Natural killer cell (primary cell): ENCODE results near the gene UBE2C. TPM values are rescaled to one million over a fixed set of nuclear protein-coding genes. Genes with fewer than 3 reads are reported as not detected.

Source experiments
- ATAC-seq, 3 donors: fragments of 150-1000 bp in 2 of 3; fragments of 200-7000 bp in 1 of 3; cut with Tn5 transposase; 1 replicate in 1 of 3; 2 replicates in 2 of 3; pipeline ENCODE4 v1.10.0; 2021; ENCODE audit warnings: mild to moderate bottlenecking in 2 of 3, moderate library complexity in 2 of 3
- DNase-seq, 2 donors: peaks; one replicate each; pipeline versions ENCODE4 v3.0.0 to v3.0.0-alpha.2; 2013 to 2021; ENCODE audit warnings: mixed read lengths in 1 of 2
- H3K27ac ChIP-seq: one replicate; pipeline ENCODE4 v1.5.1; 2013; ENCODE audit warnings: mild to moderate bottlenecking, low read length
- H3K27me3 ChIP-seq: one replicate; pipeline ENCODE4 v1.6.1; 2013; ENCODE audit warnings: low read length; ENCODE audit not compliant: control insufficient read depth, insufficient read depth
- H3K36me3 ChIP-seq: one replicate; pipeline ENCODE4 v1.6.1; 2013; ENCODE audit warnings: low read length; ENCODE audit not compliant: control insufficient read depth, insufficient read depth
- H3K4me1 ChIP-seq: one replicate; pipeline ENCODE4 v1.6.1; 2013; ENCODE audit warnings: low read length; ENCODE audit not compliant: control insufficient read depth, insufficient read depth
- H3K4me3 ChIP-seq: one replicate; pipeline ENCODE4 v1.5.1; 2013; ENCODE audit warnings: low read length
- H3K9me3 ChIP-seq: one replicate; pipeline ENCODE4 v1.6.1; 2013; ENCODE audit warnings: low read length; ENCODE audit not compliant: control insufficient read depth, insufficient read depth
- H3K27ac Mint-ChIP-seq, 2 donors: one replicate each; pipeline ENCODE4 v1.8.0; 2022; ENCODE audit warnings: mild to moderate bottlenecking in 2 of 2, mixed read lengths in 2 of 2, moderate library complexity in 1 of 2
- H3K27me3 Mint-ChIP-seq, 2 donors: one replicate each; pipeline ENCODE4 v1.8.0; 2022; ENCODE audit warnings: low read depth in 2 of 2, mixed read lengths in 2 of 2
- H3K36me3 Mint-ChIP-seq: one replicate; pipeline ENCODE4 v1.8.0; 2022; ENCODE audit warnings: mixed read lengths
- H3K4me1 Mint-ChIP-seq, 2 donors: one replicate each; pipeline ENCODE4 v1.8.0; 2022; ENCODE audit warnings: mixed read lengths in 2 of 2
- H3K4me3 Mint-ChIP-seq: one replicate; pipeline ENCODE4 v1.8.0; 2022; ENCODE audit warnings: mild to moderate bottlenecking, moderate library complexity, mixed read lengths
- H3K9me3 Mint-ChIP-seq, 2 donors: one replicate each; pipeline ENCODE4 v1.8.0; 2022; ENCODE audit warnings: mixed read lengths in 2 of 2
- CTCF ChIP-seq: fragments of 200-600 bp; IDR thresholded peaks from one replicate; pipeline ENCODE4 v1.8.0; 2022; ENCODE audit warnings: antibody characterized with exemption
- WGBS: methylation state at CpG from one replicate; pipeline ENCODE4 v1.1.7; 2013; ENCODE audit warnings: missing lambda C conversion rate; ENCODE audit not compliant: insufficient coverage; 5-methylcytosine and 5-hydroxymethylcytosine counted together
- intact Hi-C: fragments of 100-400 bp; cut with micrococcal nuclease; formaldehyde crosslinking; loops from one replicate; pipeline ENCODE4 v1.14.2; 2022
- total RNA-seq, 4 donors: library from RNA; stranded (reverse); fragments of 120-200 nt in 1 of 4; gene quantifications; one replicate each; pipeline versions ENCODE4 v1.2.3 to v1.2.4, GENCODE V29; 2013 to 2022

Gene UBE2C
- total RNA-seq, 3 donors from 2014 or later (not counting 1 experiment from before 2014, with no cell fraction given) = 0.54 to 3.2 TPM; not detected in 1

DNA sequence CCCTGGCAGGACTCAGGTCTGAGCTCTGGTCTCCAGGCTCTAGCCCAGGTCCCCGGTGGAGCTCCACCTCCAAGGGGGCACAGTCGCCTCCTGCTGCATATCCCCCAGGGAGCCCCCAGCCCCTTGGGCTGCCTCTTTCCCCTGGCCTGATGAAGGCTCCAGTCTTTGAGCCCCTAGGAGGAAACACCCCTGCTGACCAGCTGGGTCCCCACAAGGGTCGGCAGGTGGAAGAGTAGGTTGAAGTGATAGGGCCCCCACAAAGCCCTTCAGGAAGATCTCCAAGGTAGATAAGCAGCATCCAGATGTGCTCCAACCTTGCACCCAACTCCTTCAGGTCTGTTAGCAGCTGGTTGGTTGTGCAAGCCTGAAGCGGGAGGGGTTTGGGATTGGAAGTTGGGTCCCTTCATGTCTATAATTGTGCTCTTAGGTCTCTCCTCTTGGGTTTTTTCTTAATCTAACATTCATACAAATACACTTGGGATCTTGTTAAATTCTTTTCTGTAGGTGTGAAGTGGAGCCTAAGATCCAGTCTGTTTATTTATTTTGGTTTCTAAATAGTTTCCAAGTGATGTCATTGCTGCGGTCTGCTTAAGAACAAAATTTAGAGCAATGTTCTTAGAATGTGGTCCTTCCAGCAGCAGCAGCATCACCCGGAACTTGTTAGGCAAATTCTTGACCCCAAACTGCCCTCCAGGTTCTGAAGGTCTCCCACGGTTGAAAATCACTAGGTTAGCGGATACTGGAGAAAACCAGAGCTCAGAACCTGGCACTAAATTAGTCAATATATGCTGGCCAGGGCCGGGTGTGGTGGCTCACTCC lies 5.1 kb downstream of the UBE2C start:
- Histone ChIP-seq H3K36me3 (no peaks in the 10 kb centered on the region), H3K9me3 (no peaks in the 10 kb centered on the region), H3K27ac (no peak overlapping the region), H3K4me3 (no peak overlapping the region), H3K27me3 (peaks cover under 1% of the 10 kb centered on the region), H3K4me1 (peaks cover 8% of the 10 kb centered on the region)
- H3K4me3 Mint-ChIP-seq = no peak overlapping the region
- no peak for DNase-seq
- no peak overlapping the region for H3K27ac Mint-ChIP-seq
- H3K36me3 Mint-ChIP-seq = no peaks in the 10 kb centered on the region
- no peak for TF ChIP-seq CTCF
- WGBS = 85% methylated on average over 8 of the region's 9 CpGs
- no peak for ATAC-seq
- H3K4me1 Mint-ChIP-seq = peaks cover 8 to 9% of the 10 kb centered on the region in 2 donors
- no peaks in the 10 kb centered on the region for H3K9me3 Mint-ChIP-seq
- H3K27me3 Mint-ChIP-seq = peaks cover 8 to 14% of the 10 kb centered on the region in 2 donors
- intact Hi-C loops = no loop called here

DNA sequence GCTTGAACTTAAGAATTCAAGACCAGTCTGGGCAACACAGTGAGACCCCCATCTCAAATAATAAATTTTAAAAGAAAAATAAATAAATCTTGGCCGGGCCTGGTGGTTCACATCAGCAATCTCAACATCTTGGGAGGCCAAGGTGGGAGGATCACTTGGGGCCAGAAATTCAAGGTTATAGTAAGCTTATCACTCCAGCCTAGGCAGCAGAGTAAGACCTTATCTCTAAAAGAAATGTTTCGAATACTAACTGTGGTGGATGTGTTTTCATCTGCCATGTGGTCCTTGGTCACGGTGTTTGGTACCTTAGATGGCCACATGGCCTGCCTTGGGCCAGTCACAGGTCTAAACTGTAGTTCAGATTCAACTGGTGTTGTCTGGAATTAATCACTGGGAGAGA lies 5.8 kb downstream of the UBE2C start:
- WGBS = 83% methylated on average over 3 of the region's 3 CpGs
- Mint-ChIP-seq H3K4me3 (no peak overlapping the region), H3K36me3 (no peaks in the 10 kb centered on the region), H3K9me3 (no peaks in the 10 kb centered on the region), H3K4me1 (peaks cover 2 to 6% of the 10 kb centered on the region in 2 donors), H3K27me3 (peaks cover 14 to 19% of the 10 kb centered on the region in 2 donors), H3K27ac (no peak overlapping the region)
- H3K27me3 ChIP-seq = peaks cover 5% of the 10 kb centered on the region
- H3K36me3 ChIP-seq = no peaks in the 10 kb centered on the region
- peaks cover 7% of the 10 kb centered on the region for H3K4me1 ChIP-seq
- no peak for DNase-seq
- no peaks in the 10 kb centered on the region for H3K9me3 ChIP-seq
- no peak for TF ChIP-seq CTCF
- intact Hi-C loops = no loop called here
- H3K27ac ChIP-seq = no peak overlapping the region
- H3K4me3 ChIP-seq = no peak overlapping the region
- ATAC-seq = no peak

DNA sequence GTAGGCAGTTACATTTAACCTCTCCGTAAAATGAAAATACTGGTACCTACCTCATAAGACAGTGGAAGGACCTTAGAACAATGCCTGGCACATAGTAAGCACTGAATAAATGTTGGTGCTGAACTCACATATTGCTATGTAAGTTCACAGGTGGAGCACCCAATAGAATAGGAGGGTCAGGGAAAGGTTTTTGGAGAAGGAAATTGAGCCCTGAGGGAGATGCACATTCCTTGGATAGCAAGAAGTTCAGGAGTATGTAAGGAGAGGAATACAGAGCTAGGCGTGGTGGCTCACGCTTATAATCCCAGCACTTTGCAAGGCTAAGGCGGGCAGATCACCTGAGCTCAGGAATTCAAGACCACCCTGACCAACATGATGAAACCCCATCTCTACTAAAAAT lies 7.0 kb downstream of the UBE2C start:
- H3K27ac Mint-ChIP-seq = no peak overlapping the region
- H3K9me3 ChIP-seq = no peaks in the 10 kb centered on the region
- H3K27me3 ChIP-seq = peaks cover 12% of the 10 kb centered on the region
- TF ChIP-seq CTCF = no peak
- DNase-seq = no peak
- no peaks in the 10 kb centered on the region for H3K9me3 Mint-ChIP-seq
- H3K4me1 ChIP-seq = peaks cover 15% of the 10 kb centered on the region
- peaks cover 2% of the 10 kb centered on the region for H3K36me3 ChIP-seq
- no peak for ATAC-seq
- peaks cover 24 to 32% of the 10 kb centered on the region in 2 donors for H3K27me3 Mint-ChIP-seq
- peaks cover 7 to 11% of the 10 kb centered on the region in 2 donors for H3K4me1 Mint-ChIP-seq
- no peak overlapping the region for H3K4me3 ChIP-seq
- 95% methylated on average over 4 of the region's 4 CpGs for WGBS
- H3K4me3 Mint-ChIP-seq = no peak overlapping the region
- H3K27ac ChIP-seq = no peak overlapping the region
- H3K36me3 Mint-ChIP-seq = no peaks in the 10 kb centered on the region
- intact Hi-C loops = no loop called here
